Stimulated activated CD8-positive, alpha-beta memory T cell treated with anti-CD3 and anti-CD28 coated beads, Interleukin-2, amount 100 ng/mL, for 1 hour (primary cell): ENCODE data around the gene CCDC34.

Experiments used
- DNase-seq, 2 donors: peaks; one replicate each; pipeline ENCODE4 v3.0.0-alpha.2; 2020; ENCODE audit warnings: low read depth in 2 of 2

Gene CCDC34, protein sequence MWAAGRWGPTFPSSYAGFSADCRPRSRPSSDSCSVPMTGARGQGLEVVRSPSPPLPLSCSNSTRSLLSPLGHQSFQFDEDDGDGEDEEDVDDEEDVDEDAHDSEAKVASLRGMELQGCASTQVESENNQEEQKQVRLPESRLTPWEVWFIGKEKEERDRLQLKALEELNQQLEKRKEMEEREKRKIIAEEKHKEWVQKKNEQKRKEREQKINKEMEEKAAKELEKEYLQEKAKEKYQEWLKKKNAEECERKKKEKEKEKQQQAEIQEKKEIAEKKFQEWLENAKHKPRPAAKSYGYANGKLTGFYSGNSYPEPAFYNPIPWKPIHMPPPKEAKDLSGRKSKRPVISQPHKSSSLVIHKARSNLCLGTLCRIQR

DNA sequence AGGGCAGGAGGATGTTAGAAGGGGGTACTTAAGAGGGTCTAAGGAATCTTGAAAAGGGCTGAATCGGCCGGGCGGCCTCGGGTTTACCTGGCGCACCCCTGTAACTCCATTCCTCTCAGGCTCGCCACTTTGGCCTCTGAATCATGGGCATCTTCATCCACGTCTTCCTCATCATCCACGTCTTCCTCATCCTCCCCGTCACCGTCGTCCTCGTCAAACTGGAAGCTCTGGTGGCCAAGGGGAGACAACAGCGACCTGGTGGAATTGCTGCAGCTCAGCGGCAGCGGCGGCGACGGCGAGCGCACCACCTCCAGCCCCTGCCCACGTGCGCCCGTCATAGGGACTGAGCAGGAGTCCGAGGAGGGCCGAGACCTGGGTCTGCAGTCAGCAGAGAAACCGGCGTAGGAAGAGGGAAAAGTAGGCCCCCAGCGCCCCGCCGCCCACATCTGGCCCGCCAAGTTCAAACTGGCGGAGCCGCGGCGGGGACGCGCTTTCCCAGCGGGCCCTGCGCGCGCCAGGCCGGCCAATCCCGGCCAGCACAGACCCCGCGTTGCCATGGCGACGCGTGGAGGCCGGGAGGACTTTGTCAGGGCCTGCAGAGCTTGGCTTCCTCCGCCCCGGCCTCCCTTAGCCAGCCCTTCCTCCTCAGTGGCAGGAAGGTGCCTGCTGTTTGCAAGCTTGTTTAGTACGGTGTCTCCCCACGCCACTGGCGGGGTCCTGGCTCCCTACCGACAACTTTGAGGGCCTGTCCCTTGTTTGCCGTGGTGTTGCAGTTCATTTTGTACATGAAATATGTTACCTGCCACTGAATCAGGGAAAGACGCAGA is at the start of gene CCDC34:
Gene CCDC34, minus strand, starts transcription at position 467 of the 827 bp plus-strand sequence. Its CDS starts 21 bp downstream, at position 446.
- peak; percentile 67 to 79 for DNase-seq

DNA sequence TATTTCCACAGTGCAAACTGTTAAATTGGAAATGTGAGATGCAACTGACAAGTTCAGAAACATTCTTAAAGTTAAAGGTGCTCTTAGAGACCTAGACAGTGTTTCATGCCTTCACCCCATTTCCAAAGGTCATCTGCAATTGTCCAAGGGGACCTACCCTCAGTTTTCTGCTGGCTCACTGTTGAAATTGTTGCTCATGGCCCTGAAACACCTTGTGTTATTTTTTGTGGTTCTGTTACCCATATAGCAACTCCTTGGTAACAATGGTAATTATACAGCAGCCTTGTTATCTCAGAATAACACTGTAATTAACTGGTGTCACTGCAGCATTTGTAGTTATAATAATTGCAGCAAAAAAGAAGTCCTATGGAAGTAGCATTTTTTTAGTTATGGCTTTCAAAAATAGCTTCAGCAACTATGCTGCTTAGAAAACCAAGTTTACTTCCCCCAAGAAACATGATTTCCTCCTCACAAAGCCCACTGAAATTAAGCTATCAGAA is 49.2 kb upstream of the CCDC34 start:
- DNase-seq = no peak

DNA sequence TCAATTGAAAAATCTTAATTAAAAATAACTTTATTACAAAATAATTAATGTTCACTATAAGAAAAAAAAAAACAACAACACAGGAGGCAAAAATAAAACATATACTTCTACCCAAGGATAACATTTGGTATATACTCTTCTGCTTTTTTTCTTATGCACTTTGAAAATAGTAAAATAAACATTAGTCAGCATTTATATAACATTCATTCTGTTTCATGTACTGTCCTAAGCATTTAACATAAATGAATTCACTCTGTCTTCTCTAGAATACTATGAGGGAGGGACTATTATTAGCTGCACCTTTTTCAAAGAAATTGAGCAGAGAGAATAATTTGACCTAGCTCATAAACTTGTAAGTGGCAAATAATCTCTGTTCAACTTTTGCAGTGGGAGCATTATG is 48.3 kb upstream of the CCDC34 start:
- no peak for DNase-seq

DNA sequence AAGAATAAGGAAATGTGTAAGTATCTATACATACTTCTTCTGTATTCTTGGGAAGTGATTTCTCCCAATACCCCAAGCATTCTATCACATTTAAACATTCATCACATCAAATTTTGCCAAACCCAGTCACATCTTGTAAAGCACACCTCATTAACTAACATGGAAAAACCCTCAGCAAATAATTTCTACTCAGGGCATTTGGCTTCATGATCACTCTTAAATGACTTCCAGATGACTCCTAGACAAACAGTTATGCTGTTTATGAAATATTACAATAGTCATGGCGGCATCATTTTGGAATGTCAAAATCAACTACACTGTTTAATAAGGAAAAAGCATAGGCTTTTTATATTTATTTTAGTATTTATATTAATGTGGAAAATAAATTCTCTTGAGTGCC is 47.3 kb upstream of the CCDC34 start:
- DNase-seq = no peak

DNA sequence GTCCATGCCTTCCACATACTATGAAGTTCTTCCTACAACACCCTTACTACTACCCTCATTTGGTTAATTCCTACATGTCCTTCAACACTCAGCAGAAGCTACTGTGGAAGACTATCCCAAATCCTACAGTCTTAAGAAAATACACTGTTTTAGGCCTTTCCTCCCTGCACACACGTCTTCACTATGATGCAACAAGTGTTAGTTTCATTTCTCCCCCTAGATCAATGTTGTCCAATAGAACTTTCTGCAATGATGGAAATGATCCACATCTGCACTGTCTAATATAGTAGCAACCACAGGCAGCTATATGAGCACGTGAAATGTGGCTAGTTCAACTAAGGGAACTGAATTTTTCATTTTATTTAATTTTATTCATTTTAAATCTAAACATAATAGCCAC is 46.7 kb upstream of the CCDC34 start:
- no peak for DNase-seq

DNA sequence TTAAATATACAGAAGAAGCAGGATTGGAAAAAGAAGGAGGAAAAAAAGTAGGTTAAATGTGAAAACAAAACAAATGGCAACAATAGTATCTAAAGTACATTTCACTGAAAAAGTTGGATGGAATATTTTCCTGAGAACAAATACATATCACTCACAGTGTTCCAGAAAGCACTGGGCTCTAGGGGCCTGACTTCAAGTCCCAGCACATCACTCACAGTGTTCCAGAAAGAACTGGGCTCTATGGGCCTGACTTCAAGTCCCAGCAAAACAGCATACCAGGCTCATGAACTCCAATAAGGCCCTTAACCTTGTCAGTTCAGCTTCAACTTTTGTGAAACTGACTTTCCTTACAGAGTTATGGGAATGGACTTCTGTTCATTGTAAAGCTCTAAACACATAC is 46.0 kb upstream of the CCDC34 start:
- no peak for DNase-seq

DNA sequence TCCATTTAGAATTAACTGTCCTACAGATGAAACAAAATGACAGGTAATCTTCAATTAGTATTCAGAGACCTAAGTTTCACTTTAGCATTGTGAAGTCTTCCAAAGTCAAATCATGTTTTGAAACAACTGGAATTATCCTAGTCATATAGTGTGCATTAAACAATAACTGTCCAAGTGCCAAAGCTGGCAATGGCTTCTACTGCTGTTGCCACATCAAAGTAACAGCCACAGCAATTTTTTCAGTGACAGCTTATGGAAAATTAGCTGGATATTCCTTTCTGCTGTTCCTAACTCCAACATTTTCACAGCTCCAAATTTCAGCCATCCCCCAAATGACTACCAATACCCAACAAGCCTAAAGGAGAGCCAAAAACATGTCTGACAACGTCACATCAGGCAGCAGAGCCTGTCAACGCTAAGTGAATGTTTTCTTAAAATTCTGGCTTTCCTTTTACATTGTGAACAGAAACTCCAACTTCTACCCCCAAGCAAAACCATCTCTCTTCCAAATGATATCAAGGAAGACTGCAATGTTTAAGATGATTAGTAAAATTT is 45.3 kb upstream of the CCDC34 start:
- no peak for DNase-seq

DNA sequence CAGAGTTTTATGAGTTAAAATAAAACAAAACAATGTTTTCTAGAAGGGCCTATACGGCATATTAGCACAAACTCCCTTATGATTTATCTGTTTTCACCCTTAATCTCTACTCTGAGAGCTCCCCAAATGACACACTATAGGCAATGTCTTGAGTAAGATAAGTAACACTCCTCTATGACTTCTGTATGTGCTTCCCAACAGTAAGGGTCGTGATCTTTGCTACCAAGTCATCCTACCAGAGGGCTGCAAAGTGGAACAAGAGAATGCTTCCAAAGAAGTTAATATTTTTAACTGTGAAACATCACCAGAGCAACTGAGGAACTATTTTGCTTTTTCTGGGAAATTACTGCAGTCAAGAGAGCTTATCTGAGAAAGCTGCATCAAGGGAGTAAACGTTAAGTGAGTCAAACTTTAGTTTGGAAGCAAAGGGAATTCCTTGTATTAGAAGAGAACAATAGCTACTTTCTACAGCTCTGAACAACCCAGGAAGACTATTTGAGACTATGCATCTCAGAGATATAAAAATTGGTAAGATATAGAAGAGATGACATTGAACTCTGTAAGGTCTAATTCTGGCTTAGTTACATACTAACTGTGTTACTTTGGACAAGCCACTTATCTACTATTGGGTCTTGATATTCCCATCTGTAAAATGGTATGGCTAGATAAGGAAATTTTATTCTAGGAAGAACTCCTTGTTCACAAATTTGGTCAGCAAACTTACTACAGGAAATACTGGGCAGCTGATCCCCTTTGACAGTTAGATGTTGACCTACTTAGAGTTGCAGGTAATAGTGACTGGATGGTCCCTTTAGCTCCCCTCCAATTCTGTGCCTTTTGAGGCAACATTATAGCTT is 43.7 kb upstream of the CCDC34 start:
- DNase-seq = no peak

DNA sequence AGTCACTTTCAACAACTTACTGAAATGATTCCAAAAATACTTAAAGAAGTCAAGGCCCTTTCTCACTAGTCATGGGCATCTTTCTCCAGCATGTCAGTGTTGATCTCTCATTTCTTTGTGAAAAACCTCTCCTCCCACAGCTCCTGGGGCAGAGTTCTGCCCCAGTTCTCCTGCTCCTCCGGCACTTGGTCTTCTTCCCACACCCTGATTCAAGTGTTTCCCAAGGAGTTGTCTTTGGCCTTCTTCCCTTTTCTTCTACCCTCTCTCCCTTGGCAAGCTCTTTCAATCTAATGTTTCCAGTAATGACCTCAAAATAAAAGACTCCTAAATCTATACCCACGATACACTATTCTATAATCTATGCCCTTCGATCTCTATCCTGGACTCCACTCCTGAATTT is 42.1 kb upstream of the CCDC34 start:
- DNase-seq = no peak

DNA sequence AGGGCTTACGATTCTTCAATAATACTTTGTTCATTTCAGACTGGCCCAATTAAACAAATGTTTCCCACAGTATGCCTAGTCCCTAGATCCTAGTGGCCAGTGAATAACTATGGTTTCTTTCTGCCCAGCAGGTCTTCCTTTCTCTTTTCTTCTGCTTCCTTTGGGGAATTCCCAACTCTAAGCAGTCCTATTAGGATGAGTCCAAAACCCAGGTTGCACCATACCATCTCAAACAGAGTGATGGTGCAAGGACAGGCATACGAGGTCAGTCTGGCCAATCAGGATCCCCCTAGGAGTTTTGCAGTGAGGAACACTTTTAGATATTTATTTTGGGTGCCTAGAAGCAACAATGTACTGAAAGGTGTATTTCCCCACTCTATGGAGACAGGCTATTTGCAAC is 41.4 kb upstream of the CCDC34 start:
- DNase-seq = no peak

DNA sequence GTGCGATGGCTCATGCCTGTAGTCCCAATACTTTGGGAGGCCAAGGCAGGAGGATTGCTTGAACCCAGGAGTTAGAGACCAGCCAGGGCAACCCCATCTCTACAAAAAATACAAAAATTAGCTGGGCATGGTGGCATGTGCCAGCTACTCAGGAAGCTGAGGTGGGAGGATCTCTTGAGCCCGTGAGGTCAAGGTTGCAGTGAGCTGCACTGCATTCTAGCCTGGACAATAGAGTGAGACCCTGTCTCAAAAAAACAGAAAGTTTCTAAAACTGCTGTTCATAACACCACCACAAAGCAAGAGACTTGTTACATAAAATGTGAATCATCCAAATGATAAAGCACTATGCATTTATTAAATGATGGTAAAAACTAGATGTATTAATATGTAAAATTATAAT is 40.2 kb upstream of the CCDC34 start:
- DNase-seq = no peak

DNA sequence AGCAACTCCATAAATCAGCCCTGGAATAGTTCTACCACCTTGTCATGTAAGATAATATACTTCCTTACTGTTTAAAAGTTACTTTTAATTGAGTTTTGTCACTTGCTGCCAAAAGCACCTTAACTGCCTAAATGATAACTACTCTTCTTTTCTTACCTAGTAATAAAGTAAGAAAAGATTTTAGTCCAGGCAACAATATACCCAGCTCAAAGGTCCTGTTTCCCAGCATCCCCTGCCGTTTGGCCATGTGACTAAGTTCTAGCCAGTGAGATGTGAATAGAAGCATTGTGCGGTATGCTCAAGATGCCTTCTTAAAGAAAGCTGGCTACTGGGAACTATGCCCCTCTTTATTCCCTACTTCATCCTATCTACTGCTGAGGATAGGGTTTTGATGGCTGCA is 39.4 kb upstream of the CCDC34 start:
- no peak for DNase-seq

DNA sequence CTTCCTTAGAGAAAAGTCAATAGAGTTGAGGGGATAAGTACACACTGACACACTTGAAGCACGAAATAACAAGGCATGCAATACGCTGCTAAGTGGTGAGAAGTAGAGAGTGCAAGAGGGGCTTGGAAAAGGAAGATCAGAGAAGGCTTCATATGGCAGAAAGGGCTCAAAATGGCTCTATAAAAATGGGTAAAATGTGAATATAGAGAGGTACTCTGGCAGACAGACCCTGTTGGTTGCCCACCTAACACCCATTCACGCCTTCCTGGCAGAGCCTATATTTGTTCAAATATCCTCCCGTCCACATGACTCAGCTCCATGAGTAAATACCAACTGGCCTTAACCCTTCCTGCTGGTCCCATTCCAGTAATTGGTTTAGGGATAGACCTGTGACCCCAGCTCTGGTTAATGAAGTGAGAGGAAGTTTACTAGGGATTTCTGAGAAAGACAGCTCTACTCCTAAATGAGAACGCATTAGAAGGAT is 38.9 kb upstream of the CCDC34 start:
- DNase-seq = no peak

DNA sequence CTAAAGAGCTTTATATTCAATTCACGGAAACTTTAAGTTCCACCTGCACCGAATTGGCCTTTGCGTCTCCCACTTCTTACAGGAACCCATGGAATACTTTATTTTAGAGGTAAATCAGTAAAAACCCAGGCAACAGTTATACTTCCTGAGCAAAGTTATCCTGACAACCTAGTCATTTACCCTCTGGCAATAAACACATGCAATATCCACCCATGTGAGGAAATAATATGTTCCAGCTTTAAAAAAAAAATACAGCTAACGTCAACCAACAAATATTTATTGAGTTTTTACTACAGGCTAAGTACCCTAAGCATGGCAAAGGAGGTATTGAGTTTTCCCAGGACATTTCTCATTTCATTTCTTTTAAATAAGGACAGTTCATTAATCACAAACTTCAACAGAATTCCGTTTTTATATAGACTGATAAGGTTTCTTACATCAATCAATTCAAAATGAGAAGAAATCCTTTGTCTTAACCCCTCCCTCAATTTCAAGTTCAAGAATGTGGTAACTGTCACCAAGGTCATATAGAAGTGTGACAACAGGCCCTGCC is 38.3 kb upstream of the CCDC34 start:
- no peak for DNase-seq

DNA sequence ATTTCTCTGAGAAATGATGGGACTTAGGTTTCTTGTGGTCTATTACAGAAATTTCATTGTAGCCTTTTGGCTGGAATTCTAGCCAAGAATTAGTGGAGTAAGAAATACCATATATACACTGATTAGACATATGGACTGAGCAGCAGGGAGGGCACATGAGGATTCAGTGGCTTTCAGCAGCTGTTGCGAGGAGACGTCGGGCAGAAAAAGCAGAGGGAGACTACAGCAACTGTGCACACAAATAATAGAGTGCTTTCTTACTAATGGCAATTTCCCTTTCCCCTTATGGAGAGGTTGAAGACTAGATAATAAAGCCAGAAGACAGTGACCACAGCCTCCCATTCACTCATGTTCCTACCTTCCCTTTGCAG is 35.4 kb upstream of the CCDC34 start:
- no peak for DNase-seq

DNA sequence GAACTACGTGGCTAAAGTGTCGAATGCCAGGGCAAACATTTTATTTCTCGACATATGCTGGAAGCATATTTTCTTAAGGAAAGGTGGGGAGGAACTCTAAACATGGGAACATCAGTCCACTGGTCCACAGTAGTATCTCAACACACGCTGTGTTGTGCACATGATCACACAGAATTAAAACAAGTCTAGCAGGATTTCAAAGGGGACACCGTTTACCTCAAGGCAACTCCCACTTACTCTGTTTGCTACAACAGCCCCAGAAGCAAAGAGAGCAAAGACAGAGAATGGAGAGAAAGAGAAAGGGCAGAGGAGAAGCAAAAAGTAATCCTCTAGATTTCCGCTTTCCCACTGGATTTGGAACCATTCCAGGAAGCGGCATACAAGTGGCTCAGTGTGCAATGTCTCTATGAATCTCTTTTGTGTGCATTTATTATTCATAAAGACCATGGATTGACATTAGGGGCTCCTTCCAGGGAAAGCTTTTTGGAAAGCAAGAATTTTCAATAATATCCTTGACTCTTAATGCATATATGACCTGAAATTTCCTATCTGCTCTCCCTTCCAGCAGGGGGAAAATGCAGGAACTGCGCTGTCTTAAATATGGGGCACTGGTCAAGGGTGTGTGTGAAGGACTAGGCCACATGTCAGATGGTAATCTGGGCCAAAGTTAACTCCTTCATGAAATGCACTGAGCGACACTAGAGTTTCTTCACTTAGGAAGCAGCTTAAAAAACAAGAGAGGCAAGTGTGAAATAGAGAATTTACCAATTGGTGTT is 34.8 kb upstream of the CCDC34 start:
- DNase-seq = no peak

DNA sequence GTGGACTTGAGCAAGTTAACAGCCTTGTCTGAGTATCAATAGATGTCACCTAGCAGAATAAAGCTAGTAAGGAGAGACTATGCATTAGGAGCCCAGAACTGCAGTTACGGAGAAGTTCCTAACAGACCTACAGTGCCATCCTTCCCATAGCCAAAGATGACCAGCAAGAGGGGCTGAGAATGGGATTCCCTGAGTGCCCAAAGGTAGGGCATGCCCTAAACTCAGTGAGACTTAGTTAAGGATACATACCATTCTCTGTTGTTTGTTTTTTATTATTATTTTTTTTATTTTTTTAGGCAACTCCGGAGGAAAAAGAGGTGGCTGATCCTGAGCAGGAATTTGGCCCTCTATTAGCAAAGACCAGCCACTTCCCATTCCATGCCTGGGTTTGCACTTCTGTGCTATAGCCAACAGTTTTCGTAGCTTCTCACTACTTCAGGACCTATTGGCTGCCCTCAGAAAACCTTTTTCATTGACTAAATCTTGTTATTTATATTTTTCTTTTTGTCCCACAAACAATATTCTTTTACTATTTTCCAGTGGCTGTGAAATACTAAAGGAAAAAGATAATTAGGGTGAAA is 33.3 kb upstream of the CCDC34 start:
- no peak for DNase-seq

DNA sequence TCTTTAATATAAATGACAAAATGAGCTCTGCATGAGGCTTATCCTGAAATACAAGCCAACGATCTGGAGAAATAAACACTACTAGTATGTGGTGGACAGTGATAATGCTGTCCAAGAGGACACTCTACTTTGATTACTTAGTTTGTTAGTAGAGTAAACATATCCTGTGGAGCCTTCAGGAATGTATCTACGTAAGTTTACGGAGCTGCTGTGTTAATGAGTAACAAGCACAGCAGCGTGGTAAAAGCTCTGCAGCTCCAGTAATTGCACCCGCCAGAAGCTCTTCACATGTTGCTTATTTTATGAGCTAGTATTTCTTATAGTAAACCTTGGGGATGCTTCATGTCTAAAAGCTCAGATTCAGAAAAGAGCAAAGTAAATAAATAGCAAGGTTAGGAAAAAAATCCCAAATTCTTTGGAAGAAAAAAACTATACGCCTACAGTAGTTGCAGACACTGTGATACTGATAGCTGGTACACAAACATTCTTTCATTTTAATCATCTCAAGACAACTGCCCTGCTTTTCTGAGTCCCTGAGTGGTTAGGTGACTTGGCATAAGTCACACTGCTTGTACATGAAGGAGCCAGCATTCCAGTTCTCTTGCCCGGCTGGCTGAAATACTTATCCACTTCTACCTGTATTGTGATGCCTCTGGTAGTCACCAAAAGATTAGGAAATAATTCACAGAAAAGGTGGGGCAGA is 32.7 kb upstream of the CCDC34 start:
- no peak for DNase-seq

DNA sequence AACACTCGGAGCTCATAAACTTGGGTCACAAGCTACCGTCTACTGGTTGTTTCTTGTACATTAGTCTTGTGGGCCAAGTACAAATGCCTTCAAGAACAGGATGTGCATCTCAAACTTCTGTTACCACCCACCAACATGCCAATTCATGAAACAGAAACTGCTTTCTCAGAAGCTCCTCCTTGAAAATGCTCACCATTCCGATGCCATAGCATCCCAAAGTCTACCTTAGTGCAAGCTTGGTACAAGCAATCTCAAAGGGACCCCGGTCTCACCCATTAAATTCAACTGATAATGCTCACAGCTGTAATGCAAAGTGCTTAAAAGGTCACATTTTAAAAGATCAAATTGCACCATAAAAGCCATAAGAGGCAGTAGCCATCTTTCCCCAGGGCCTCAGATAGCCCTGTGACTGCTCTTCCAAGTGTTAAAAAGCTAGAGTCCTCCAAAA is 31.8 kb upstream of the CCDC34 start:
- no peak for DNase-seq
